ENCODE data around the gene ZCCHC24.
"Not testable (repeated sequence)": the region's sequence is repeated elsewhere in the genome, so short reads cannot be mapped to it uniquely, and the experiment has no call there.

Gene ZCCHC24

GRCh38 chr10:79471776-79472175 is 26.4 kb upstream of the ZCCHC24 start:
- DNase-seq = no peak

GRCh38 chr10:79470096-79470495 is 24.7 kb upstream of the ZCCHC24 start:
- DNase-seq = no peak

GRCh38 chr10:79468841-79469585 is 23.6 kb upstream of the ZCCHC24 start:
- no peak for DNase-seq

GRCh38 chr10:79468015-79468560 is 22.7 kb upstream of the ZCCHC24 start:
- DNase-seq = no peak

- DNase-seq = no peak
These were observed 19.9 kb upstream of the ZCCHC24 start for GRCh38 chr10:79465341-79465740.

- no peak for DNase-seq
These were observed 18.4 kb upstream of the ZCCHC24 start for GRCh38 chr10:79463578-79464496.

- no peak for DNase-seq
These were observed 15.3 kb upstream of the ZCCHC24 start for GRCh38 chr10:79460687-79461086.

- DNase-seq = no peak
These were observed 13.8 kb upstream of the ZCCHC24 start for GRCh38 chr10:79459243-79459642.

GRCh38 chr10:79458483-79458882 is 13.1 kb upstream of the ZCCHC24 start:
- DNase-seq = no peak

- no peak for DNase-seq
These were observed 11.9 kb upstream of the ZCCHC24 start for GRCh38 chr10:79457256-79457785.

- no peak for DNase-seq
These were observed 8.8 kb upstream of the ZCCHC24 start for GRCh38 chr10:79454259-79454658.

- no peak for DNase-seq
These were observed 8.0 kb upstream of the ZCCHC24 start for GRCh38 chr10:79453392-79453791.

GRCh38 chr10:79452174-79452611 is 6.8 kb upstream of the ZCCHC24 start:
- no peak for DNase-seq

- no peak for DNase-seq
These were observed 5.7 kb upstream of the ZCCHC24 start for GRCh38 chr10:79451046-79451699.

GRCh38 chr10:79449181-79450146 is 4.0 kb upstream of the ZCCHC24 start:
- no peak for DNase-seq

- DNase-seq = no peak
These were observed 3.3 kb upstream of the ZCCHC24 start for GRCh38 chr10:79448732-79449049.

- no peak for DNase-seq
These were observed 2.7 kb upstream of the ZCCHC24 start for GRCh38 chr10:79447911-79448731.

GRCh38 chr10:79447249-79447648 is 1.8 kb upstream of the ZCCHC24 start:
- not testable (repeated sequence) for DNase-seq

- no peak for DNase-seq
These were observed 1.3 kb upstream of the ZCCHC24 start for GRCh38 chr10:79446758-79447084.

- DNase-seq = no peak
These were observed 743 bp upstream of the ZCCHC24 start for GRCh38 chr10:79445977-79446757.

All from amniotic stem cell (primary cell).